ENCODE measurements around the gene LOXL1. TPM values are rescaled to one million over a fixed set of nuclear protein-coding genes. Genes with fewer than 3 reads are reported as not detected.
A peak's percentile ranks its signal among the peaks of the same experiment; 100 is the strongest.

The LOXL1 gene
- total RNA-seq, 1 experiment from 2014 or later, result 10.4 TPM

GRCh38 chr15:73897441-73898261 lies 28.6 kb upstream of the LOXL1 start:
- DNase-seq (ENCODE audit: extremely low read depth, low read depth), result peak; percentile 64

GRCh38 chr15:73899197-73900094 lies 26.8 kb upstream of the LOXL1 start:
- DNase-seq (ENCODE audit: extremely low read depth, low read depth), result no peak

GRCh38 chr15:73900095-73900712 lies 26.1 kb upstream of the LOXL1 start:
- DNase-seq (ENCODE audit: extremely low read depth, low read depth), result no peak

- no peak for DNase-seq (ENCODE audit: extremely low read depth, low read depth)
These were observed 25.0 kb upstream of the LOXL1 start for GRCh38 chr15:73901126-73901810.

- no peak for DNase-seq (ENCODE audit: extremely low read depth, low read depth)
These were observed 23.9 kb upstream of the LOXL1 start for GRCh38 chr15:73902121-73903020.

GRCh38 chr15:73904026-73904815 lies 22.0 kb upstream of the LOXL1 start:
- DNase-seq (ENCODE audit: extremely low read depth, low read depth), result no peak

- no peak for DNase-seq (ENCODE audit: extremely low read depth, low read depth)
These were observed 20.9 kb upstream of the LOXL1 start for GRCh38 chr15:73905225-73905827.

GRCh38 chr15:73906346-73907034 lies 19.8 kb upstream of the LOXL1 start:
- DNase-seq (ENCODE audit: extremely low read depth, low read depth), result no peak

GRCh38 chr15:73907035-73907408 lies 19.2 kb upstream of the LOXL1 start:
- no peak for DNase-seq (ENCODE audit: extremely low read depth, low read depth)

- peak; percentile 60 for DNase-seq (ENCODE audit: extremely low read depth, low read depth)
These were observed 18.0 kb upstream of the LOXL1 start for GRCh38 chr15:73908030-73908821.

GRCh38 chr15:73908822-73909122 lies 17.5 kb upstream of the LOXL1 start:
- no peak for DNase-seq (ENCODE audit: extremely low read depth, low read depth)

- no peak for DNase-seq (ENCODE audit: extremely low read depth, low read depth)
These were observed 16.6 kb upstream of the LOXL1 start for GRCh38 chr15:73909651-73910050.

- no peak for DNase-seq (ENCODE audit: extremely low read depth, low read depth)
These were observed 15.5 kb upstream of the LOXL1 start for GRCh38 chr15:73910522-73911303.

- DNase-seq (ENCODE audit: extremely low read depth, low read depth), result no peak
These were observed 14.1 kb upstream of the LOXL1 start for GRCh38 chr15:73912030-73912596.

GRCh38 chr15:73914145-73914544 lies 12.1 kb upstream of the LOXL1 start:
- DNase-seq (ENCODE audit: extremely low read depth, low read depth), result no peak

GRCh38 chr15:73915082-73915481 lies 11.2 kb upstream of the LOXL1 start:
- DNase-seq (ENCODE audit: extremely low read depth, low read depth), result no peak

Data from NCI-H460 (cell line).